WTC11 (cell line): ENCODE data around the gene KLHL11.

Source experiments
- ARID4B ChIP-seq: sonication (generic); formaldehyde crosslinking; IDR thresholded peaks from 2 replicates; pipeline ENCODE4 v1.8.0; 2023; ENCODE audit warnings: missing genetic modification reagents, mild to moderate bottlenecking, borderline replicate concordance
- ATF2 ChIP-seq: sonication (generic); formaldehyde crosslinking; IDR thresholded peaks from 2 replicates; pipeline ENCODE4 v1.8.1; 2022; ENCODE audit warnings: low read depth, missing genetic modification reagents, borderline replicate concordance
- IRF1 ChIP-seq: sonication (generic); formaldehyde crosslinking; IDR thresholded peaks from 2 replicates; pipeline ENCODE4 v1.8.0; 2023; ENCODE audit warnings: missing genetic modification reagents
- PRRX2 ChIP-seq: fragments of 250-450 bp; sonication (Bioruptor Pico); IDR thresholded peaks from 2 replicates; pipeline ENCODE4 v1.8.0; 2021; ENCODE audit warnings: mild to moderate bottlenecking
- ZNF121 ChIP-seq: sonication (generic); formaldehyde crosslinking; IDR thresholded peaks from 2 replicates; pipeline ENCODE4 v1.8.0; 2023; ENCODE audit warnings: missing genetic modification reagents

GRCh38 chr17:41896726-41897125 lies 31.5 kb upstream of the KLHL11 start:
- TF ChIP-seq PRRX2 (CRISPR knock-in tag): no peak
- TF ChIP-seq ZNF121 (CRISPR knock-in tag): no peak
- no peak for TF ChIP-seq ATF2 (CRISPR knock-in tag)
- TF ChIP-seq IRF1 (CRISPR knock-in tag): no peak
- TF ChIP-seq ARID4B (CRISPR knock-in tag): no peak
